GM21576 (cell line): ENCODE data around the gene TAF3.
"Not testable (repeated sequence)": the region's sequence is repeated elsewhere in the genome, so short reads cannot be mapped to it uniquely, and the experiment has no call there.

Experiments used
- ATAC-seq: cut with Tn5 transposase; IDR thresholded peaks from one replicate; pipeline ENCODE4 v1.9.1; 2021; ENCODE audit warnings: mild to moderate bottlenecking, moderate library complexity; ENCODE audit not compliant: unreplicated experiment

TAF3 gene

DNA sequence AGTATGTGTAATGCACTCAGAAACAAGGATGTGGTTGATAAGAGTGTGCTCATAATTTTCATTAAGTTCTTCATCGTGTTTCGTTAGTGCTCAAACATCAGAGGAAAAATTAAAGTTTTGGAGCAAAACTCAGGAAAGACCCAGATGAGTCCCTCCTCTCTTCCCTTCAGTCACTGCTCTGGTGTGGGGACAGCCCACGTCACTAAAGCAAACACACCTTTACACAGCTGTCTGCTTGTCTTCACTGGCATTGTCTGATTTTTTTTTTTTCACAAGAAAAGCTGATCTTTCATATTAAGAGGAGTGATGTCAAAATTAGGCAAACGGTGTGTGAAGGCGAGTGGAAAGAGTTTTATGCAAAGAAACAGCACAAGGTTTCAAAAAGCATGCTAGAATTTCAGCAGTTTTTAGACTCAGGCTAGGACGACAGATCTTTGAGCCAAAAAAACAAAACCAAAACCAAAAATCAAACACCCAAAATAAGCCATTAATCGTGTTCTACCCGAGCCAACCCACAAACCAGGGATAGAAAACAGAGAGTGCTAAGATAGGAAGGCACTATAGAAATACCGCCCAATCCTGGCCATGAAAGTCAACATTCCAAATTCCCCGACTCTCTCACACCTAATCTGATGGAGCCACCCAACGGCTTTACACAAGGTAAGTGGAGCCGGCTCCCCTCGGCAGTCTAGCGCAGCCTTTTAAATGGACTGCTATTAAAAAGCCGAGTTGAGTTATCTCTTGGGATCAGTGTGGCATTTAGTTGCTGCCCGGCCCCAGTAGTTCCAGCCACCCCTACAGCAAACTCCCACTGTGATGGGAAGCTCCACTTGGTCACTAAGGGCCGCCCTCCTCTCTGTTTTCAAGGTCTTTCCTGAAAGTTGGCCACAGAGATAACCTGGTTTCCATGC, 208.3 kb downstream of the TAF3 start:
- ATAC-seq, result no peak

DNA sequence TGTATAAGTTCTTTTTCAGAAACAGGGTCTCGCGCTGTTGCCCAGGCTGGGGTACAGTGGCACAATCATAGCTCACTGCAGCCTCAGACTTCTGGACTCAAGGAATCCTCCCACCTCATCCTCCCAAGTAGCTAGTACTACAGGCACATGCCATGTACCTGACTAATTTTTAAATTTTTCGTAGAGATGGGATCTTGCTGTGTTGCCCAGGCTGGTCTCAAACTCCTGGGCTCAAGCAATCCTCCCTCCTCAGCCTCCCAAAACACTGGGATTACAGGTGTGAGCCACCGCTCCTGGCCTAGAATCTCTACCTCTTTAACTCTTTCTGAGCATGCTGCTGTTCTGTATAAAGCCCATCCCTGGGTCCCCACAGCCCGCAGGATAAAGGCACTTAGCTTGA, 212.9 kb downstream of the TAF3 start:
- not testable (repeated sequence) for ATAC-seq

GRCh38 chr10:8032558-8032957, 214.3 kb downstream of the TAF3 start:
- ATAC-seq, result no peak

DNA sequence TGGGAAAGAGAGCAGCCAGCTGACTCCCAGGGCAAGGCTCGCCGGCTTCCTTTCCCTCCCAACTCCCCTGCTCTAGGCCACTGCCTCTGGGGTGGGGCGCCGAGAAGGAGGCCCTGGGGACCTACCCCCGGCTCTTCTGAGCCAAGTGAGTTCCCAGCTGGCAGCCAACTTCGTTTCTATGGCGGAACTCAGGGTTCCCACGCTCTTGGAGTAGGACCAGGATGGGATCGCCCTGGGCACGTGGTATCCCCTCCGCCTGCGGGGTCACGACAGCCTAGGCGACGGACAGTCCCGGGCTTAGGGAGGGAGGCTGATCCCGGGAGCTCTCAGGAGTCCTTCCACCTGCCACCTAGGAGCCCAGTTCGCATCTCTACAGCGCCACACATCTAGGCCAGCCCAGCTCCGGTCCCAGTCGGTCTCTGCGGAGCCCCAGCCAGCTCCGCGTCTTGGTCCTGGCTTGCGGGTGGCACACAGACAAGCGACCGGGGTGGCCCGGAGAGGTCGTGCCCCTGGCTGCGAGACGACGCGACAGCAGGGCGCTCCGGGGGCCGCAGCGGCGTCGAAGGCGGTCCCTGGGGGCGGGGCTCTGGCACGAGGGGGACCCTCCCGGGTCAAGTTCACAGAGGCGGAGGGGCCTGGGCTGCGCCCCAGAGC, 215.6 kb downstream of the TAF3 start:
- ATAC-seq, result no peak

- ATAC-seq, result no peak
Measured at GRCh38 chr10:8034466-8035005, 216.2 kb downstream of the TAF3 start.

GRCh38 chr10:8035006-8035640, 216.8 kb downstream of the TAF3 start:
- no peak for ATAC-seq

DNA sequence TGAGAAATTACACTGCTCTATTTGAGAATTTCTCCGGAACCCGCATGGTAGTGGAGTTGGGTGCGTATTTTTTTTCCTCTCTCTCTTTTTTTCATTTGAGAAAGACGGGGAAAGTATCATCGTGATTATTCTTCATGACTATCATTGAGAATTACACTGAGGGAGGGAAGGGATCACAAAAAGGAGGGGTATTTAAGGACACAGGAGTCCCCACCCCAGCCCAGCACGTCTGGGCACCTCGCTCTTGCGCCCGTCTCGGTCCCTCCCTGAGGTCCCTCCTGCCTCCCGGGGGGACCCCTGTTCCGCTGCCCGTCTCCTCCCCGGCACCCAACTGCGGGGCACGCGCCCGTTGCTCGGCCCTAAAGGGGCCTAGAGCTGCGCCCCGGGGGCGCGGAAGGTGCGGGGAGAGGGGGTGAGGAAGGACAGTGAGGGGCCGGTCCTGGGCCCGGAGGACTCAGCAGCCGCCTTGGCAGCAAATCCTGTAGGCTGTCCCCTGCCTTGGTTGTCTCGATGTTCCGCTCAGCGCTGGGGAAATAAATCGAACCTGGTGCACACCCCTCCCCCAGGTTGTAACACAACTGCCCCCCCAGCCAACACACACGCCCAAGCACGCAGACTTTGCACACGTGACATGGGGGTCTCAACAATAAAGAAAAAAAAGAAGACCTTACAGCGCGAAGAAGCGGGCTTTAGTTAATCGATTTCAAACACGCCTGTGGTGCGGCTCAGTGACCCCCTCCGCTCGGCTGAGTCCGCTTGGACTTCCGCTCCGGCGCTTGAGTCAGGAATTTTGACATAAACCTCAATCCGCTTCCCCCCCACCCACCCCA, 217.6 kb downstream of the TAF3 start:
- no peak for ATAC-seq

- ATAC-seq, result no peak
Measured at GRCh38 chr10:8036506-8037198, 218.3 kb downstream of the TAF3 start.

DNA sequence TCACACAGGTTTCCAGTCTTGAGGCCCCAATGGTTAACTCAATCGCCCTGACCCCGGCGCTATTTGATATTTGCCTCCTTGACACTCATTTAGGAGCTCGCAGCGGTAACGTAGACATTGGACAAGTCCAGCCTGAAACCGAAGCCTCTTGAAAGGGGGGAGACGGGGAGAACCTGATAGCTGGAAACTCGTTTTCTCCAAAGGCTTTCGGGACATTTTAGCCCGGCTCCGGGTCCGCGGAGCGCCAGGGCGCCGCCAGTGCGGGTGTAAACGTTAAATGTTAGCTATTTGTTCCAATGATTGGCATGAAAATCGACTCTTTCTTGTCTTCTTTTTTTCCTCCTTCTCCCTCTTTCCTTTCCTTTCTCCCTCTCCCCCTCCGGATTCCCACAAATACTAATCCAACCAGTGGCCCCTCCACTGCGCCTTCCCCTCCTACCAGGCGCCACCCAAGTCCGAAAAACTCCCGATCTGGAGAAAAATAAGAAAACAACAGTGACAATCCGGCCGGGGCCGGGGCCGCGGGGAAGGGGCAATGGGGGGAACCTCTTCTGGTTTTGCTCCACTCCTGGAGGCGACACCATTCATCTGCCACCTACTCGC, 219.0 kb downstream of the TAF3 start:
- ATAC-seq, result no peak

GRCh38 chr10:8037941-8038894, 219.9 kb downstream of the TAF3 start:
- ATAC-seq, result no peak

DNA sequence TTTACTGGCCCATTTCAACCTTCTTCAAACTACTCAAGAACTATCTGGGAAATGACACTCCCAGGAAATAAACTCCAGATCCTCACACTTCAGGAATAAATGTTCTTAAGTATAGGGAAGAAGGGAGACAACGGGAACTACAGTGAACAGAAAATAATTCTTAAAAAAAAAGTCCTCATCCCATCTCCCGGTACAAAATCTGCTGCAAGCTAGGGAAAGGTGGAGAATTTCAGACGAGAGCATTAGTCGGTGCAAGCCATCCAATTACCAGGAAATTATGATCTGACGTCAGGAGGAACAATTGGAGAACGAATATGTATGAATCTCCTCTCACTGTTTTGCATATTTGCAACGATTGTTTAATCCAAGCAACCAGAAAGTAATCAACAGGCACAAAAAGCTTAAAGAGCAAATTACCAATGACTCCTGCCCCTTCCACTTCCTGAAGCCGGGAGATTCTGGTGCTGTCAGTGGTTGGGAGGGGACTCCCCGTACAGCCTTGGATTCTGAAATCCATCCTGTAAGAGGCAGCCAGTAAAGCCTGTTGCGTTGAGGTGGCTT, 221.1 kb downstream of the TAF3 start:
- no peak for ATAC-seq

DNA sequence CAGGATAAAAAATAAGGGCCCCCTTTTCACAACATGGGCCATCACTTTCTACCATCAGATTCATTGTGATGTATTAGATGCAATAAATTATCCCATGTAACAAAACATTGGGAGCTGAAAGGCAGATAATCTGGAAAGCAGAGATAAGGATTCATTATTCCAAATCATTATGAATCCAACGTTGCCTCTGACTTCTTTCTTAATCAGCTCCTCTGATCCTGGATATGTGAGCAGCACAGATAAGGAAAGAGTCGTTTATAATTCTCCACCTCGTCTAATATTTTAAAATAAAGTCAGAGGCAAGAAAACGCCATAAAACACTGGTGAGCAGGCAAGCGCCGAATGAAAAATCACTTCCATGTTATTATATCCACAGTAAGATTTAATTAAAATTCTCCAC, 222.3 kb downstream of the TAF3 start:
- ATAC-seq, result no peak

DNA sequence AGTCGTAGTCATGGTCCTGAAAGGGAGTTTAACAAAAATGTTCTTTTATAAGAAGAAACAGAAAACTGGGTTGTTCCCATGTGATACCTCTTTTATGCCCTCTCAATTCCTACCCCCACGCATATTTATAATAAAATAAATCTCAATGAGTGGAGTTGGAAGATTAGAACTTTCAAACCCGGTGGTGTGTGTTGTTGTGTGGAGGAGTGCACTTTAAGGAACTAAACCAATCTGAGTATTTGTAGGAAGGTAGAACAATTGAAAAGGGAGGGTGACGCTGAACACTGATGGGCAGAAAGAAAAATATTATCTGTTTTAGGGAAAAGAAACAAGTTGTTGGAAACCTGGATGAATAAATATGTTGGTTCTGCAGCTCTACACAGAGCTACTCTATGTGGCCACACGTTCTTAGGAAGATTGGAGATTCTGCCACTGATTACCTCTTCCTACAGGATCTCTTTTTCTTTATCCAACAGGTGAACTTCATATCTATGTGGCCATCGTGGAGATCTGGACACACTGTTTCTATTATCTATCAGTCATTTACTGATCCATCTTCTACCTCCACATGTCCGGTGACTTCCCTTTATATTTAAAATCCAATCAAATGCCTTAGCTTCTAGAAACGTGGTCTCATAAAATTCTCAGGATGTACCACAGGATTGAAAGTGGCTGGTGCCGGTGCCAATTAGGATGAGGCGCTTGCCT, 223.1 kb downstream of the TAF3 start:
- no peak for ATAC-seq

GRCh38 chr10:8041992-8042720, 223.9 kb downstream of the TAF3 start:
- no peak for ATAC-seq

- ATAC-seq, result no peak
Measured at GRCh38 chr10:8042721-8043568, 224.6 kb downstream of the TAF3 start.
